Measurements from ENCODE around the gene SRSF4.

DNA sequence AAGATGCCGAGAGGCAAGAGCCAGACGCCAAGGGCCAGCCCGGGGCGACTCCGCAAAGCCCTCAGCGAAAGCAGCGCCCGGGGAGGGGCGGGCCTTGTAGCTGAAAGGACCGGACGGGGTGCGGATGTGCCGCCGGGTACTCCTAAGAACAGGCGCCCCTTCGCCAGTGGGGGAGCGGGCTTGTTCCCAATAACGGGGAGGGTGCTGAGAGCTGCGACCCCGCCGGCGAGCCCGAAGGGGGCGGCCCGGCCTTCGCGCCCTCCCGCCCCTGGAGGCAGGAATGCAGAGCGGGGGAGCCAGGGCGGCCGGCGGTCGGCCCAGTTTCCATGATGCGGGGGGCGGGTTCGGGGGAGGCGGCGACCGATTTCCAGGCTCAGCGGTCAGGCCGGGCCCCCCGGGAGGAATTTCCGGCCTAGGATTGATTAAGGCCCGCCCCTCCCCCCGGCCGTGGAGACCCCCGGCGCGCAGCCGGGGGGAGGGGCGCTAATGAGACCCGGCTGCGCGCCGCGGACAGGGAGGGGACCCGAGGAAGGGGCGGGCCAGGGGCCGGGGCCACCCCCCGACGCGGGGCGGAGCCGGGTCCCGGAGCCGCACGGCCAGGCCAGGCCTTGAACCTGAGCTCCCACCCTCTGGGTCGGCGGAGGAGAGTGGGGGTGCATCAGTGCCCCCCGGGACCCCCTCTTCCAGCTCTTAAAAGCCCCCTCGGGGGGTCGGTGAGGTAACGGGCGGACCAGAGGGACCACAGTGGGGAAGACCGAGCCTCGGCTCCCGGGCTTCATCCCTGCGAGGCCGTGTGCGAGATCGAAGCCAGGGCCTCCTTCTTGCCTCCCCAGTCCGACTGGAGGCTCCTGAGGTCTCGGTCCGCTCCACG, 57.1 kb downstream of the SRSF4 start:
- TF ChIP-seq, protein P1, sequence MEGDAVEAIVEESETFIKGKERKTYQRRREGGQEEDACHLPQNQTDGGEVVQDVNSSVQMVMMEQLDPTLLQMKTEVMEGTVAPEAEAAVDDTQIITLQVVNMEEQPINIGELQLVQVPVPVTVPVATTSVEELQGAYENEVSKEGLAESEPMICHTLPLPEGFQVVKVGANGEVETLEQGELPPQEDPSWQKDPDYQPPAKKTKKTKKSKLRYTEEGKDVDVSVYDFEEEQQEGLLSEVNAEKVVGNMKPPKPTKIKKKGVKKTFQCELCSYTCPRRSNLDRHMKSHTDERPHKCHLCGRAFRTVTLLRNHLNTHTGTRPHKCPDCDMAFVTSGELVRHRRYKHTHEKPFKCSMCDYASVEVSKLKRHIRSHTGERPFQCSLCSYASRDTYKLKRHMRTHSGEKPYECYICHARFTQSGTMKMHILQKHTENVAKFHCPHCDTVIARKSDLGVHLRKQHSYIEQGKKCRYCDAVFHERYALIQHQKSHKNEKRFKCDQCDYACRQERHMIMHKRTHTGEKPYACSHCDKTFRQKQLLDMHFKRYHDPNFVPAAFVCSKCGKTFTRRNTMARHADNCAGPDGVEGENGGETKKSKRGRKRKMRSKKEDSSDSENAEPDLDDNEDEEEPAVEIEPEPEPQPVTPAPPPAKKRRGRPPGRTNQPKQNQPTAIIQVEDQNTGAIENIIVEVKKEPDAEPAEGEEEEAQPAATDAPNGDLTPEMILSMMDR (IDR thresholded peaks at IDR 0.05): peak in 5 of 6 experiments; percentile 47 to 85 (median 77)
- peak in 2 of 4 donors; percentile 55 to 72 for TF ChIP-seq POLR2A (IDR thresholded peaks at IDR 0.05)
